Ishikawa (cell line): ENCODE results near the gene PRR32.

ENCODE experiments used
- EP300 ChIP-seq: IDR thresholded peaks from 2 replicates; pipeline ENCODE4 v1.6.1; 2012; ENCODE audit warnings: borderline replicate concordance
- FOXM1 ChIP-seq: IDR thresholded peaks from 2 replicates; pipeline ENCODE4 v1.6.1; 2012; ENCODE audit warnings: low read depth, borderline replicate concordance

GRCh38 chrX:126819429-126819828, at the start of gene PRR32:
- TF ChIP-seq EP300 (no peak), FOXM1 (no peak)
